Fibroblast of lung (primary cell): ENCODE results near the gene SELL. TPM values are rescaled to one million over a fixed set of nuclear protein-coding genes. Genes with fewer than 3 reads are reported as not detected.

Source experiments
- DNase-seq, 2 donors: peaks; one replicate each; pipeline versions ENCODE4 v3.0.0 to v3.0.0-alpha.2; 2010; ENCODE audit warnings: low read depth in 2 of 2
- H2AFZ ChIP-seq: 2 replicates; pipeline ENCODE4 v1.5.1; 2012; ENCODE audit warnings: low read length, control low read depth, inconsistent platforms
- H3K27ac ChIP-seq: 2 replicates; pipeline ENCODE4 v1.5.1; 2011; ENCODE audit warnings: low read length, control low read depth; ENCODE audit not compliant: insufficient read depth
- H3K27me3 ChIP-seq: 2 replicates; pipeline ENCODE4 v1.5.1; 2011; ENCODE audit warnings: mild to moderate bottlenecking, low read length; ENCODE audit not compliant: control insufficient read depth, insufficient read depth
- H3K36me3 ChIP-seq: 2 replicates; pipeline ENCODE4 v1.5.1; 2011; ENCODE audit warnings: low read length; ENCODE audit not compliant: control insufficient read depth, insufficient read depth
- H3K4me1 ChIP-seq: 2 replicates; pipeline ENCODE4 v1.5.1; 2011; ENCODE audit warnings: low read length; ENCODE audit not compliant: control insufficient read depth, insufficient read depth; ENCODE audit errors: extremely low read depth
- H3K4me2 ChIP-seq: 2 replicates; pipeline ENCODE4 v1.5.1; 2011; ENCODE audit warnings: low read length, control low read depth; ENCODE audit not compliant: insufficient read depth; ENCODE audit errors: extremely low read depth
- H3K4me3 ChIP-seq, 4 experiments: fragments of 200-600 bp in 1 of 4; sonication (generic) in 1 of 4; replicated peaks in 1 of 4; 2 replicates each; pipeline ENCODE4 v1.5.1; 2011 to 2016; ENCODE audit warnings: low read length in 4 of 4, low read depth in 3 of 4, mild to moderate bottlenecking in 3 of 4, control low read depth in 2 of 4, inconsistent platforms in 1 of 4, mixed read lengths in 1 of 4; ENCODE audit not compliant: insufficient read depth in 1 of 4; ENCODE audit errors: control extremely low read depth in 1 of 4
- H3K79me2 ChIP-seq: 2 replicates; pipeline ENCODE4 v1.5.1; 2012; ENCODE audit warnings: mild to moderate bottlenecking, low read length, inconsistent platforms; ENCODE audit not compliant: control insufficient read depth, insufficient read depth
- H3K9ac ChIP-seq: 2 replicates; pipeline ENCODE4 v1.5.1; 2011; ENCODE audit warnings: mild to moderate bottlenecking, low read length, control low read depth; ENCODE audit not compliant: insufficient read depth
- H3K9me3 ChIP-seq: 2 replicates; pipeline ENCODE4 v1.5.1; 2012; ENCODE audit warnings: low read depth, low read length; ENCODE audit not compliant: control insufficient read depth, insufficient read depth
- H4K20me1 ChIP-seq: 2 replicates; pipeline ENCODE4 v1.5.1; 2011; ENCODE audit warnings: low read length; ENCODE audit not compliant: control insufficient read depth, insufficient read depth; ENCODE audit errors: extremely low read depth
- EZH2 ChIP-seq: IDR thresholded peaks from 2 replicates; pipeline ENCODE4 v1.5.1; 2012; ENCODE audit warnings: low read length, control low read depth, mild to moderate bottlenecking; ENCODE audit errors: missing control alignments
- polyA plus RNA-seq, 2 donors: library from polyadenylated mRNA; depleted of rRNA in 1 of 2; stranded (reverse) in 1 of 2; unstranded in 1 of 2; fragments of >200 nt; gene quantifications; 2 replicates each; pipeline ENCODE4 v1.2.1, GENCODE V29; 2011 to 2012; ENCODE audit warnings: missing spikeins in 1 of 2
- total RNA-seq: library from RNA; depleted of rRNA; stranded (reverse); fragments of >200 nt; gene quantifications from 2 replicates; pipeline ENCODE4 v1.2.1, GENCODE V29; 2014
- TF ChIP-seq, protein P1 (sequence below), 2 donors: IDR thresholded peaks in 1 of 2; conservative IDR thresholded peaks in 1 of 2; 1 replicate in 1 of 2; 2 replicates in 1 of 2; pipeline ENCODE4 v1.5.1; 2011 to 2012; ENCODE audit warnings: low read length in 2 of 2, control low read depth in 1 of 2, inconsistent platforms in 1 of 2, low read depth in 1 of 2, mild to moderate bottlenecking in 1 of 2

Gene SELL
- total and polyA plus RNA-seq, 2 donors (not counting 1 experiment from before 2014, with no cell fraction given), result 0.06 to 0.17 TPM

DNA sequence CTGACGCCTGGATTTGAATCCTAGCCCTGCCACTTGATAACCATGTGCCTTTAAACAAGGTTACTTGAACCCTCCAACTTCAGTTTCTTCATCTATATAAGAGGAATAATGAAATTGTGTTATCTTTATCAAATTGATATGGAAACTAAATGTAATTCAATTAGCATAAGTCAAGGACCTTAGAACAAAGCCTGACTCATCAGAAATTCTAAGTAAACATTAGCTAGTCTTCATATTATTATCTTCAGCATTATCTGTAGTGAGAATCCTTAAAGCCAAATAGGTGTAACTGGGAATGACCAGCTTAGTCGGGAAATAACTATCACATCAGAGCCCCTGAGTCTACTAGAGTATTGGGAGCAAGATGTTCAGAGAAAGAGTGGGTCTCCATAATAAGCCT, 6.6 kb downstream of the SELL start:
- Histone ChIP-seq H2AFZ (no peak overlapping the region), H3K36me3 (no peaks in the 10 kb centered on the region), H3K4me2 (no peak overlapping the region), H3K9ac (no peak overlapping the region), H3K27ac (no peak overlapping the region), H3K9me3 (no peaks in the 10 kb centered on the region), H3K4me3 (no peak overlapping the region), H3K4me1 (no peaks in the 10 kb centered on the region), H3K27me3 (peaks cover 2% of the 10 kb centered on the region), H3K79me2 (no peaks in the 10 kb centered on the region), H4K20me1 (no peaks in the 10 kb centered on the region)
- no peak for DNase-seq
- no peak for TF ChIP-seq EZH2
- TF ChIP-seq, protein P1, sequence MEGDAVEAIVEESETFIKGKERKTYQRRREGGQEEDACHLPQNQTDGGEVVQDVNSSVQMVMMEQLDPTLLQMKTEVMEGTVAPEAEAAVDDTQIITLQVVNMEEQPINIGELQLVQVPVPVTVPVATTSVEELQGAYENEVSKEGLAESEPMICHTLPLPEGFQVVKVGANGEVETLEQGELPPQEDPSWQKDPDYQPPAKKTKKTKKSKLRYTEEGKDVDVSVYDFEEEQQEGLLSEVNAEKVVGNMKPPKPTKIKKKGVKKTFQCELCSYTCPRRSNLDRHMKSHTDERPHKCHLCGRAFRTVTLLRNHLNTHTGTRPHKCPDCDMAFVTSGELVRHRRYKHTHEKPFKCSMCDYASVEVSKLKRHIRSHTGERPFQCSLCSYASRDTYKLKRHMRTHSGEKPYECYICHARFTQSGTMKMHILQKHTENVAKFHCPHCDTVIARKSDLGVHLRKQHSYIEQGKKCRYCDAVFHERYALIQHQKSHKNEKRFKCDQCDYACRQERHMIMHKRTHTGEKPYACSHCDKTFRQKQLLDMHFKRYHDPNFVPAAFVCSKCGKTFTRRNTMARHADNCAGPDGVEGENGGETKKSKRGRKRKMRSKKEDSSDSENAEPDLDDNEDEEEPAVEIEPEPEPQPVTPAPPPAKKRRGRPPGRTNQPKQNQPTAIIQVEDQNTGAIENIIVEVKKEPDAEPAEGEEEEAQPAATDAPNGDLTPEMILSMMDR (conservative IDR thresholded peaks at IDR 0.05 in 1 of 2, IDR thresholded peaks at IDR 0.05 in 1 of 2; ENCODE audit: low read depth in 1 of 2, low read length in 2 of 2), result no peak

- no peak overlapping the region for H3K9ac ChIP-seq
- H3K9me3 ChIP-seq, result no peaks in the 10 kb centered on the region
- no peak overlapping the region for H3K27ac ChIP-seq
- H2AFZ ChIP-seq, result no peak overlapping the region
- no peaks in the 10 kb centered on the region for H4K20me1 ChIP-seq
- H3K79me2 ChIP-seq, result no peaks in the 10 kb centered on the region
- H3K4me2 ChIP-seq, result no peak overlapping the region
- H3K36me3 ChIP-seq, result no peaks in the 10 kb centered on the region
- no peak for DNase-seq
- H3K27me3 ChIP-seq, result peaks cover 2% of the 10 kb centered on the region
- no peaks in the 10 kb centered on the region for H3K4me1 ChIP-seq
- TF ChIP-seq EZH2, result no peak
- TF ChIP-seq, protein P1 (conservative IDR thresholded peaks at IDR 0.05 in 1 of 2, IDR thresholded peaks at IDR 0.05 in 1 of 2; ENCODE audit: low read depth in 1 of 2, low read length in 2 of 2), result no peak
- H3K4me3 ChIP-seq, result no peak overlapping the region
Observed at GRCh38 chr1:169701261-169702005, 10.0 kb downstream of the SELL start.

- H3K4me1 ChIP-seq, result no peaks in the 10 kb centered on the region
- H3K79me2 ChIP-seq, result no peaks in the 10 kb centered on the region
- H3K27me3 ChIP-seq, result peaks cover 2% of the 10 kb centered on the region
- H3K9ac ChIP-seq, result no peak overlapping the region
- no peak overlapping the region for H3K4me2 ChIP-seq
- TF ChIP-seq, protein P1 (conservative IDR thresholded peaks at IDR 0.05 in 1 of 2, IDR thresholded peaks at IDR 0.05 in 1 of 2; ENCODE audit: low read depth in 1 of 2, low read length in 2 of 2), result no peak
- no peak for TF ChIP-seq EZH2
- no peaks in the 10 kb centered on the region for H3K36me3 ChIP-seq
- no peaks in the 10 kb centered on the region for H4K20me1 ChIP-seq
- no peaks in the 10 kb centered on the region for H3K9me3 ChIP-seq
- H3K27ac ChIP-seq, result no peak overlapping the region
- H2AFZ ChIP-seq, result no peak overlapping the region
- H3K4me3 ChIP-seq, result no peak overlapping the region
- no peak for DNase-seq
Observed at GRCh38 chr1:169699707-169700106, 11.7 kb downstream of the SELL start.
